Right kidney (tissue), 1 donor: ENCODE data around the gene ASCC1.
A peak's percentile ranks its signal among the peaks of the same experiment; 100 is the strongest.

ENCODE experiments used
- DNase-seq: peaks from one replicate; pipeline ENCODE4 v3.0.0-alpha.2; 2016

Gene ASCC1

GRCh38 chr10:72081772-72082590, 134.1 kb downstream of the ASCC1 start:
- DNase-seq = no peak

GRCh38 chr10:72081210-72081609, 134.9 kb downstream of the ASCC1 start:
- no peak for DNase-seq

GRCh38 chr10:72080042-72080975, 135.8 kb downstream of the ASCC1 start:
- DNase-seq = no peak

GRCh38 chr10:72079356-72079755, 136.7 kb downstream of the ASCC1 start:
- DNase-seq = no peak

- DNase-seq = no peak
Measured at GRCh38 chr10:72077275-72077990, 138.6 kb downstream of the ASCC1 start.

- no peak for DNase-seq
Measured at GRCh38 chr10:72076756-72077155, 139.3 kb downstream of the ASCC1 start.

GRCh38 chr10:72075376-72076115, 140.5 kb downstream of the ASCC1 start:
- DNase-seq = no peak

GRCh38 chr10:72074574-72075375, 141.3 kb downstream of the ASCC1 start:
- DNase-seq = no peak

GRCh38 chr10:72073708-72074573, 142.1 kb downstream of the ASCC1 start:
- DNase-seq = no peak

GRCh38 chr10:72072639-72073038, 143.4 kb downstream of the ASCC1 start:
- no peak for DNase-seq

- DNase-seq = no peak
Measured at GRCh38 chr10:72072046-72072445, 144.0 kb downstream of the ASCC1 start.

- DNase-seq = peak; percentile 67
Measured at GRCh38 chr10:72069751-72070526, 146.1 kb downstream of the ASCC1 start.

- DNase-seq = no peak
Measured at GRCh38 chr10:72068901-72069446, 147.1 kb downstream of the ASCC1 start.

- no peak for DNase-seq
Measured at GRCh38 chr10:72068126-72068765, 147.8 kb downstream of the ASCC1 start.

- no peak for DNase-seq
Measured at GRCh38 chr10:72067463-72068125, 148.5 kb downstream of the ASCC1 start.

GRCh38 chr10:72066318-72067284, 149.5 kb downstream of the ASCC1 start:
- DNase-seq = no peak
